Neural cell (in vitro differentiated cells): Measurements from ENCODE around the gene ARF3. TPM values are rescaled to one million over a fixed set of nuclear protein-coding genes. Genes with fewer than 3 reads are reported as not detected.

Experiments used
- H2AFZ ChIP-seq: fragments of 200-600, 300-800 bp; sonication (generic), shearing (Covaris generic); 2 replicates; pipeline ENCODE4 v1.6.0; 2014; ENCODE audit warnings: low read depth, mild to moderate bottlenecking, antibody characterized with exemption, low read length, moderate library complexity
- H3F3A ChIP-seq: fragments of 200-600 bp; shearing (Covaris generic); 2 replicates; pipeline ENCODE4 v1.6.1; 2016; ENCODE audit warnings: mild to moderate bottlenecking, moderate library complexity, mixed read lengths, antibody characterized with exemption, low read length; ENCODE audit not compliant: insufficient read depth, poor library complexity, severe bottlenecking
- H3K27ac ChIP-seq: fragments of 200-600, 300-800 bp; sonication (generic), shearing (Covaris generic); 2 replicates; pipeline ENCODE4 v1.5.1; 2014; ENCODE audit warnings: mild to moderate bottlenecking, low read length, moderate library complexity
- H3K27me3 ChIP-seq: fragments of 300-800, 200-600 bp; sonication (generic), shearing (Covaris generic); 2 replicates; pipeline ENCODE4 v1.6.0; 2014; ENCODE audit warnings: mild to moderate bottlenecking, low read depth, low read length, moderate library complexity; ENCODE audit not compliant: insufficient read depth
- H3K36me3 ChIP-seq: fragments of 300-800, 200-600 bp; sonication (generic), shearing (Covaris generic); 2 replicates; pipeline ENCODE4 v1.5.1; 2014; ENCODE audit warnings: mild to moderate bottlenecking, antibody characterized with exemption, low read length, moderate library complexity; ENCODE audit not compliant: insufficient read depth
- H3K4me2 ChIP-seq: fragments of 300-800, 200-600 bp; sonication (generic), shearing (Covaris generic); 2 replicates; pipeline ENCODE4 v1.6.0; 2014; ENCODE audit warnings: mild to moderate bottlenecking, low read length
- H3K4me3 ChIP-seq: fragments of 300-800, 200-600 bp; sonication (generic), shearing (Covaris generic); 2 replicates; pipeline ENCODE4 v1.5.1; 2014; ENCODE audit warnings: mild to moderate bottlenecking, low read length, moderate library complexity
- H3K79me2 ChIP-seq: fragments of 200-600 bp; shearing (Covaris generic); replicated peaks from 2 replicates; pipeline ENCODE4 v1.6.0; 2014; ENCODE audit warnings: mild to moderate bottlenecking, low read length, moderate library complexity; ENCODE audit not compliant: insufficient read depth
- H3K9ac ChIP-seq: fragments of 300-800, 200-600 bp; sonication (generic), shearing (Covaris generic); 2 replicates; pipeline ENCODE4 v1.6.1; 2016; ENCODE audit warnings: mild to moderate bottlenecking, low read length, mixed read lengths
- H3K9me2 ChIP-seq: fragments of 200-600 bp; shearing (Covaris generic); 2 replicates; pipeline ENCODE4 v1.6.1; 2016; ENCODE audit warnings: mild to moderate bottlenecking, low read length, mixed read lengths; ENCODE audit not compliant: insufficient read depth
- H3K9me3 ChIP-seq: fragments of 200-600, 300-800 bp; sonication (generic), shearing (Covaris generic); 2 replicates; pipeline ENCODE4 v1.6.1; 2016; ENCODE audit warnings: mild to moderate bottlenecking, mixed run types, low read length, moderate library complexity, mixed read lengths
- H4K20me1 ChIP-seq: fragments of 200-600 bp; shearing (Covaris generic); 2 replicates; pipeline ENCODE4 v1.6.1; 2016; ENCODE audit warnings: mild to moderate bottlenecking, mixed run types; ENCODE audit not compliant: insufficient read depth
- EP300 ChIP-seq: fragments of 450-650 bp; conservative IDR thresholded peaks from 2 replicates; pipeline ENCODE4 v1.6.1; 2014; ENCODE audit warnings: antibody characterized with exemption, mild to moderate bottlenecking, moderate library complexity; ENCODE audit not compliant: poor library complexity, severe bottlenecking
- EZH2 ChIP-seq: fragments of 200-600, 300-800 bp; shearing (Covaris generic), sonication (generic); IDR thresholded peaks from 2 replicates; pipeline ENCODE4 v1.6.1; 2014; ENCODE audit warnings: antibody characterized with exemption, low read length, borderline replicate concordance, mild to moderate bottlenecking; ENCODE audit not compliant: insufficient read depth, poor library complexity, severe bottlenecking
- MXI1 ChIP-seq: fragments of 450-650 bp; conservative IDR thresholded peaks from 2 replicates; pipeline ENCODE4 v1.6.1; 2014; ENCODE audit warnings: antibody characterized with exemption, mild to moderate bottlenecking; ENCODE audit not compliant: poor library complexity, severe bottlenecking
- POLR2AphosphoS5 ChIP-seq: IDR thresholded peaks from 2 replicates; pipeline ENCODE4 v1.6.1; 2012
- RAD21 ChIP-seq: fragments of 450-650 bp; conservative IDR thresholded peaks from 2 replicates; pipeline ENCODE4 v1.6.1; 2014; ENCODE audit warnings: antibody characterized with exemption, mild to moderate bottlenecking, moderate library complexity
- SMC3 ChIP-seq: fragments of 450-650 bp; conservative IDR thresholded peaks from 2 replicates; pipeline ENCODE4 v1.6.1; 2014; ENCODE audit warnings: antibody characterized with exemption, mild to moderate bottlenecking, moderate library complexity; ENCODE audit not compliant: poor library complexity
- TAF1 ChIP-seq: IDR thresholded peaks from 2 replicates; pipeline ENCODE4 v1.6.1; 2012; ENCODE audit warnings: low read depth
- polyA plus RNA-seq: library from polyadenylated mRNA; depleted of rRNA; stranded (reverse); fragments of >200 nt; gene quantifications from 2 replicates; pipeline ENCODE4 v1.2.3, GENCODE V29; 2014
- TF ChIP-seq, protein P1 (sequence below): IDR thresholded peaks from 2 replicates; pipeline ENCODE4 v1.6.1; 2012; ENCODE audit warnings: borderline replicate concordance
- TF ChIP-seq, protein P2 (sequence below): fragments of 450-650 bp; IDR thresholded peaks from 2 replicates; pipeline ENCODE4 v1.5.1; 2014; ENCODE audit warnings: antibody characterized with exemption, mild to moderate bottlenecking, moderate library complexity; ENCODE audit not compliant: poor library complexity, severe bottlenecking

ARF3 gene
- polyA plus RNA-seq, 1 donor from 2014 or later, result 114 TPM

DNA sequence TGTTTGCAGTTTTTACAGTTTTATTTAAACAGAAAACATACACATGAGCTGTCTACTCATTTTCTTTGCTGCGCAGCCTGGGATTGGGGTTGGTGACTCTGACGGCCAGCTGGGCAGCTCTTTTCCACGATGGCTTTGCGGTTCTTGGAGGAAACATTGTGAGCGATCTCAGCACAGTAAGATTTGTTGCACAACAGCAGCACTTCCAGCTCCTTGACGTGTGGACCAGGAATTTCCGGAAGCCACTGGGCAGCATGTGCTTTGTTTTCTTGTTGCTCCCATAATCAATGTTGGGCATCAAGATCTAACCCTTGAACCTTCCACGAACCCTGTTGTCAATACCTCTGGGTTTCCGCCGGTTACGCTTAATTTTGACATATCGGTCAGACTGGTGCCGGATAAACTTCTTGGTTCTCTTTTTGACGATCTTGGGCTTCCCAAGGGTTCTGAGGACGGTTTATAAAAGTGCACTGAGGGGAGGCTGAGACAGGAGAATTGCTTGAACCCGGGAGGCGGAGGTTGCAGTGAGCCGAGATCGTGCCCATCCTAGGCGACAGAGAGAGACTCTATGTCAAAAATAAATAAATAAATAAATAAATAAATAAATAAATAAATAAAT lies 53.8 kb downstream of the ARF3 start:
- Histone ChIP-seq H3K9ac (no peak overlapping the region), H3K9me2 (no peaks in the 10 kb centered on the region), H3K4me2 (no peak overlapping the region), H3K9me3 (no peaks in the 10 kb centered on the region), H3K4me3 (no peak overlapping the region), H3K36me3 (no peaks in the 10 kb centered on the region), H4K20me1 (no peaks in the 10 kb centered on the region), H3K27ac (no peak overlapping the region), H3K27me3 (no peaks in the 10 kb centered on the region), H2AFZ (no peak overlapping the region), H3K79me2 (no peaks in the 10 kb centered on the region), H3F3A (no peaks in the 10 kb centered on the region)
- TF ChIP-seq, protein P1, sequence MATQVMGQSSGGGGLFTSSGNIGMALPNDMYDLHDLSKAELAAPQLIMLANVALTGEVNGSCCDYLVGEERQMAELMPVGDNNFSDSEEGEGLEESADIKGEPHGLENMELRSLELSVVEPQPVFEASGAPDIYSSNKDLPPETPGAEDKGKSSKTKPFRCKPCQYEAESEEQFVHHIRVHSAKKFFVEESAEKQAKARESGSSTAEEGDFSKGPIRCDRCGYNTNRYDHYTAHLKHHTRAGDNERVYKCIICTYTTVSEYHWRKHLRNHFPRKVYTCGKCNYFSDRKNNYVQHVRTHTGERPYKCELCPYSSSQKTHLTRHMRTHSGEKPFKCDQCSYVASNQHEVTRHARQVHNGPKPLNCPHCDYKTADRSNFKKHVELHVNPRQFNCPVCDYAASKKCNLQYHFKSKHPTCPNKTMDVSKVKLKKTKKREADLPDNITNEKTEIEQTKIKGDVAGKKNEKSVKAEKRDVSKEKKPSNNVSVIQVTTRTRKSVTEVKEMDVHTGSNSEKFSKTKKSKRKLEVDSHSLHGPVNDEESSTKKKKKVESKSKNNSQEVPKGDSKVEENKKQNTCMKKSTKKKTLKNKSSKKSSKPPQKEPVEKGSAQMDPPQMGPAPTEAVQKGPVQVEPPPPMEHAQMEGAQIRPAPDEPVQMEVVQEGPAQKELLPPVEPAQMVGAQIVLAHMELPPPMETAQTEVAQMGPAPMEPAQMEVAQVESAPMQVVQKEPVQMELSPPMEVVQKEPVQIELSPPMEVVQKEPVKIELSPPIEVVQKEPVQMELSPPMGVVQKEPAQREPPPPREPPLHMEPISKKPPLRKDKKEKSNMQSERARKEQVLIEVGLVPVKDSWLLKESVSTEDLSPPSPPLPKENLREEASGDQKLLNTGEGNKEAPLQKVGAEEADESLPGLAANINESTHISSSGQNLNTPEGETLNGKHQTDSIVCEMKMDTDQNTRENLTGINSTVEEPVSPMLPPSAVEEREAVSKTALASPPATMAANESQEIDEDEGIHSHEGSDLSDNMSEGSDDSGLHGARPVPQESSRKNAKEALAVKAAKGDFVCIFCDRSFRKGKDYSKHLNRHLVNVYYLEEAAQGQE, result no peak
- TF ChIP-seq POLR2AphosphoS5 (no peak), TAF1 (no peak), EP300 (no peak), RAD21 (no peak), EZH2 (no peak), SMC3 (no peak), MXI1 (no peak)
- TF ChIP-seq, protein P2, sequence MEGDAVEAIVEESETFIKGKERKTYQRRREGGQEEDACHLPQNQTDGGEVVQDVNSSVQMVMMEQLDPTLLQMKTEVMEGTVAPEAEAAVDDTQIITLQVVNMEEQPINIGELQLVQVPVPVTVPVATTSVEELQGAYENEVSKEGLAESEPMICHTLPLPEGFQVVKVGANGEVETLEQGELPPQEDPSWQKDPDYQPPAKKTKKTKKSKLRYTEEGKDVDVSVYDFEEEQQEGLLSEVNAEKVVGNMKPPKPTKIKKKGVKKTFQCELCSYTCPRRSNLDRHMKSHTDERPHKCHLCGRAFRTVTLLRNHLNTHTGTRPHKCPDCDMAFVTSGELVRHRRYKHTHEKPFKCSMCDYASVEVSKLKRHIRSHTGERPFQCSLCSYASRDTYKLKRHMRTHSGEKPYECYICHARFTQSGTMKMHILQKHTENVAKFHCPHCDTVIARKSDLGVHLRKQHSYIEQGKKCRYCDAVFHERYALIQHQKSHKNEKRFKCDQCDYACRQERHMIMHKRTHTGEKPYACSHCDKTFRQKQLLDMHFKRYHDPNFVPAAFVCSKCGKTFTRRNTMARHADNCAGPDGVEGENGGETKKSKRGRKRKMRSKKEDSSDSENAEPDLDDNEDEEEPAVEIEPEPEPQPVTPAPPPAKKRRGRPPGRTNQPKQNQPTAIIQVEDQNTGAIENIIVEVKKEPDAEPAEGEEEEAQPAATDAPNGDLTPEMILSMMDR, result no peak

DNA sequence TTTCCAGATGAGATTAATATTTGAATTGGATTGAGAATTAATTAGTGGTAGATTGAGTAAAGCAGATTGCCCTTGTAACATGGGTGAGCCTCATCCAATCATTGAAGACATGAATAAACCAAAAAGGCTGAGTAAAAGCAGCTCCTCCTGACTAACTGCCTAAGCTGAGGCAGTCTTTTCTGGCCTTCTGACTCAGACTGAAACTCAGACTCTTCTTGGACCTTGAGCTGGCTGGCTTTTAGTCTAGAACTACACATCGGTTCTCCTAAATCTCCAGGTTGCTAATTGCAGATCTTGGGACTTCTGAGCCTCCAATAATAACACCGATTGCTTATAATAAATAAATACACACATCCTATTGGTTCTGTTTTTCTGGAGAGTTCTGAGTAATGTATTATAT lies 56.0 kb downstream of the ARF3 start:
- H3K36me3 ChIP-seq, result no peaks in the 10 kb centered on the region
- H3K9ac ChIP-seq, result no peak overlapping the region
- no peaks in the 10 kb centered on the region for H3F3A ChIP-seq
- H3K4me2 ChIP-seq, result no peak overlapping the region
- H3K79me2 ChIP-seq, result no peaks in the 10 kb centered on the region
- H2AFZ ChIP-seq, result no peak overlapping the region
- H3K4me3 ChIP-seq, result no peak overlapping the region
- H3K27ac ChIP-seq, result no peak overlapping the region
- TF ChIP-seq SMC3 (no peak), TAF1 (no peak), EP300 (no peak), EZH2 (no peak), RAD21 (no peak)
- TF ChIP-seq, protein P2, result no peak
- no peaks in the 10 kb centered on the region for H3K9me3 ChIP-seq
- H3K9me2 ChIP-seq, result no peaks in the 10 kb centered on the region
- no peaks in the 10 kb centered on the region for H4K20me1 ChIP-seq
- no peaks in the 10 kb centered on the region for H3K27me3 ChIP-seq
